HepG2 (cell line): Measurements from ENCODE around the gene SCP2D1. TPM values are rescaled to one million over a fixed set of nuclear protein-coding genes. Genes with fewer than 3 reads are reported as not detected.
A peak's percentile ranks its signal among the peaks of the same experiment; 100 is the strongest.

Experiments
- BRD4 ChIP-seq: sonication (generic); formaldehyde crosslinking; IDR thresholded peaks from 2 replicates; pipeline ENCODE4 v1.4.0; 2020; ENCODE audit warnings: missing genetic modification reagents
- CBX5 ChIP-seq: sonication (generic); formaldehyde crosslinking; IDR thresholded peaks from 2 replicates; pipeline ENCODE4 v1.4.0; 2020; ENCODE audit warnings: missing genetic modification reagents, borderline replicate concordance
- HNRNPL ChIP-seq: fragments of 200-400 bp; formaldehyde crosslinking; IDR thresholded peaks from 2 replicates; pipeline ENCODE4 v1.6.1; 2017; ENCODE audit warnings: mild to moderate bottlenecking, low read depth, low read length
- KDM2A ChIP-seq: sonication (generic); formaldehyde crosslinking; IDR thresholded peaks from 2 replicates; pipeline ENCODE4 v1.4.0; 2020; ENCODE audit warnings: low read depth, missing genetic modification reagents, borderline replicate concordance
- STAG1 ChIP-seq: sonication (generic); formaldehyde crosslinking; IDR thresholded peaks from 2 replicates; pipeline ENCODE4 v1.4.0; 2020; ENCODE audit warnings: missing genetic modification reagents
- ZBTB20 ChIP-seq: sonication (generic); formaldehyde crosslinking; IDR thresholded peaks from 2 replicates; pipeline ENCODE4 v1.8.1; 2023; ENCODE audit warnings: missing genetic modification reagents, low read depth, mild to moderate bottlenecking, borderline replicate concordance
- ZNF232 ChIP-seq: sonication (generic); formaldehyde crosslinking; IDR thresholded peaks from 2 replicates; pipeline ENCODE4 v1.4.0; 2020; ENCODE audit warnings: missing genetic modification reagents, borderline replicate concordance
- ZNF460 ChIP-seq: sonication (generic); formaldehyde crosslinking; IDR thresholded peaks from 2 replicates; pipeline ENCODE4 v1.5.1; 2020; ENCODE audit warnings: missing genetic modification reagents, mild to moderate bottlenecking, borderline replicate concordance
- ZNF724P ChIP-seq: sonication (generic); formaldehyde crosslinking; IDR thresholded peaks from 2 replicates; pipeline ENCODE4 v1.8.0; 2022; ENCODE audit warnings: missing genetic modification reagents, borderline replicate concordance
- polyA plus RNA-seq, 8 experiments: library from polyadenylated mRNA; depleted of rRNA in 3 of 8; stranded (reverse) in 7 of 8; unstranded in 1 of 8; fragments of >200 nt; fragmentation: Illumina TruSeq in 4 of 8; extraction: Trizol in 4 of 8; gene quantifications; 2 replicates each; pipeline versions ENCODE4 v1.2.1 to v1.2.3, GENCODE V29; 2011 to 2016; ENCODE audit warnings: low read depth in 4 of 8, missing spikeins in 1 of 8, mixed read lengths in 1 of 8; ENCODE audit not compliant: insufficient read depth in 1 of 8
- total RNA-seq, 5 experiments: library from RNA; depleted of rRNA; stranded (reverse); fragments of >200 nt; fragmentation: Illumina TruSeq; extraction: Trizol; gene quantifications; 2 replicates each; pipeline ENCODE4 v1.2.3, GENCODE V29; 2016; ENCODE audit warnings: low read depth in 1 of 5
- TF ChIP-seq, protein P1 (sequence below): sonication (generic); formaldehyde crosslinking; IDR thresholded peaks from 2 replicates; pipeline ENCODE4 v1.4.0; 2020; ENCODE audit warnings: missing genetic modification reagents
- TF ChIP-seq, protein P2 (sequence below): sonication (generic); formaldehyde crosslinking; IDR thresholded peaks from 2 replicates; pipeline ENCODE4 v1.4.0; 2020; ENCODE audit warnings: mild to moderate bottlenecking, missing genetic modification reagents
- TF ChIP-seq, protein P3 (sequence below): sonication (generic); formaldehyde crosslinking; IDR thresholded peaks from 2 replicates; pipeline ENCODE4 v1.4.0; 2020; ENCODE audit warnings: missing genetic modification reagents
- TF ChIP-seq, protein P4 (sequence below): sonication (generic); formaldehyde crosslinking; IDR thresholded peaks from 2 replicates; pipeline ENCODE4 v1.5.1; 2020; ENCODE audit warnings: missing genetic modification reagents, mild to moderate bottlenecking, borderline replicate concordance

Gene SCP2D1
- total and polyA plus RNA-seq, 2 of the 13 experiments (the other 11 are each of a cell fraction or from before 2014, with no cell fraction given) = not detected

DNA sequence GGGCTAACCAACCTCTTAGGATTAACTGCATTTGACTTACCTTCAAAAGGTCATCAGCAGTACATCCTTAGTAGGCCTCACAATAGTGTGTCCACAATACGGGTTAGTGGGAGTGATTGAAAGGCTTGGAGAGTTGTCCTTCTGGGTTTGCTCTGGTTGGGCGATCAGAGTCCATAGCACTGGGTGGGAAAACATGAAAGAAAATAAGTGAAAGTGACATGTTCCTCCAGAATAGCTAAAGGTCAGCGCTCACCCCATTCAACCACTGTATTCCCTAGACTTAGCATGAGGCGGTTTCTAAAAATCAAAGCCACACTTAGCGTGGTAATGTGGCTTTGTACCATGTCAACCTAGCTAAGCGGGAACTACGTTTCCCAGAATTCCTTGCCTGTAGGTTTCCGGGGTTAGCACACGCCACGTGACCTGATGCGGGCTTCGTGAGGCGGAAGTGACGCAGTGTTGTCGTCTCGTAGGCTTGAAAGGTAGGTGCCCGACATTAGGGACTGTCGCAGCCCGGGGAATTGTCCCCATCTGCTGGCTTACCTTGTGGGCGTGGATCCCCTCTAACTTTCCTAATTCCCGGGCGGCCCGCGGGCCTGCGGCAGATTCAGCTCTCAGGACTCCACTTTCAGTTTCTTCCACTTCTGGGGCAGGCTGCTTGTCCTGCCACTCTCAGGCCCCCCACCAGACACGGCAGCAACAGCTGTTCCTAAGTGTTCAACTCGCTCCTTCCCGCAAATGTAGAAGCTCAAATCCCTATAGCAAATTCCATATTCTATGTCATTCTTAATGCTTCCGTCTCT lies 19.8 kb upstream of the SCP2D1 start (continued):
- peak; percentile 99 for TF ChIP-seq CBX5
- TF ChIP-seq, protein P1, sequence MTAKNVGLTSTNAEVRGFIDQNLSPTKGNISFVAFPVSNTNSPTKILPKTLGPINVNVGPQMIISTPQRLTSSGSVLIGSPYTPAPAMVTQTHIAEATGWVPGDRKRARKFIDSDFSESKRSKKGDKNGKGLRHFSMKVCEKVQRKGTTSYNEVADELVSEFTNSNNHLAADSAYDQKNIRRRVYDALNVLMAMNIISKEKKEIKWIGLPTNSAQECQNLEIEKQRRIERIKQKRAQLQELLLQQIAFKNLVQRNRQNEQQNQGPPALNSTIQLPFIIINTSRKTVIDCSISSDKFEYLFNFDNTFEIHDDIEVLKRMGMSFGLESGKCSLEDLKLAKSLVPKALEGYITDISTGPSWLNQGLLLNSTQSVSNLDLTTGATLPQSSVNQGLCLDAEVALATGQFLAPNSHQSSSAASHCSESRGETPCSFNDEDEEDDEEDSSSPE (CRISPR knock-in tag) = peak; percentile 27
- TF ChIP-seq ZNF724P (CRISPR knock-in tag) = peak; percentile 80; the same call in 1 of the 2 replicates
- TF ChIP-seq, protein P2, sequence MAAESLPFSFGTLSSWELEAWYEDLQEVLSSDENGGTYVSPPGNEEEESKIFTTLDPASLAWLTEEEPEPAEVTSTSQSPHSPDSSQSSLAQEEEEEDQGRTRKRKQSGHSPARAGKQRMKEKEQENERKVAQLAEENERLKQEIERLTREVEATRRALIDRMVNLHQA (CRISPR knock-in tag) = no peak
- TF ChIP-seq KDM2A (CRISPR knock-in tag) = peak; percentile 91
- no peak for TF ChIP-seq ZNF460 (CRISPR knock-in tag)
- TF ChIP-seq, protein P3, sequence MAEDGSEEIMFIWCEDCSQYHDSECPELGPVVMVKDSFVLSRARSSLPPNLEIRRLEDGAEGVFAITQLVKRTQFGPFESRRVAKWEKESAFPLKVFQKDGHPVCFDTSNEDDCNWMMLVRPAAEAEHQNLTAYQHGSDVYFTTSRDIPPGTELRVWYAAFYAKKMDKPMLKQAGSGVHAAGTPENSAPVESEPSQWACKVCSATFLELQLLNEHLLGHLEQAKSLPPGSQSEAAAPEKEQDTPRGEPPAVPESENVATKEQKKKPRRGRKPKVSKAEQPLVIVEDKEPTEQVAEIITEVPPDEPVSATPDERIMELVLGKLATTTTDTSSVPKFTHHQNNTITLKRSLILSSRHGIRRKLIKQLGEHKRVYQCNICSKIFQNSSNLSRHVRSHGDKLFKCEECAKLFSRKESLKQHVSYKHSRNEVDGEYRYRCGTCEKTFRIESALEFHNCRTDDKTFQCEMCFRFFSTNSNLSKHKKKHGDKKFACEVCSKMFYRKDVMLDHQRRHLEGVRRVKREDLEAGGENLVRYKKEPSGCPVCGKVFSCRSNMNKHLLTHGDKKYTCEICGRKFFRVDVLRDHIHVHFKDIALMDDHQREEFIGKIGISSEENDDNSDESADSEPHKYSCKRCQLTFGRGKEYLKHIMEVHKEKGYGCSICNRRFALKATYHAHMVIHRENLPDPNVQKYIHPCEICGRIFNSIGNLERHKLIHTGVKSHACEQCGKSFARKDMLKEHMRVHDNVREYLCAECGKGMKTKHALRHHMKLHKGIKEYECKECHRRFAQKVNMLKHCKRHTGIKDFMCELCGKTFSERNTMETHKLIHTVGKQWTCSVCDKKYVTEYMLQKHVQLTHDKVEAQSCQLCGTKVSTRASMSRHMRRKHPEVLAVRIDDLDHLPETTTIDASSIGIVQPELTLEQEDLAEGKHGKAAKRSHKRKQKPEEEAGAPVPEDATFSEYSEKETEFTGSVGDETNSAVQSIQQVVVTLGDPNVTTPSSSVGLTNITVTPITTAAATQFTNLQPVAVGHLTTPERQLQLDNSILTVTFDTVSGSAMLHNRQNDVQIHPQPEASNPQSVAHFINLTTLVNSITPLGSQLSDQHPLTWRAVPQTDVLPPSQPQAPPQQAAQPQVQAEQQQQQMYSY (CRISPR knock-in tag) = 0 out of 2 replicates have a peak, but pooled peaks have one; percentile 39
- TF ChIP-seq HNRNPL = no peak
- peak; percentile 83; the same call in 1 of the 2 replicates for TF ChIP-seq ZBTB20
- peak; percentile 94; the same call in 1 of the 2 replicates for TF ChIP-seq ZNF232 (CRISPR knock-in tag)
- TF ChIP-seq, protein P4, sequence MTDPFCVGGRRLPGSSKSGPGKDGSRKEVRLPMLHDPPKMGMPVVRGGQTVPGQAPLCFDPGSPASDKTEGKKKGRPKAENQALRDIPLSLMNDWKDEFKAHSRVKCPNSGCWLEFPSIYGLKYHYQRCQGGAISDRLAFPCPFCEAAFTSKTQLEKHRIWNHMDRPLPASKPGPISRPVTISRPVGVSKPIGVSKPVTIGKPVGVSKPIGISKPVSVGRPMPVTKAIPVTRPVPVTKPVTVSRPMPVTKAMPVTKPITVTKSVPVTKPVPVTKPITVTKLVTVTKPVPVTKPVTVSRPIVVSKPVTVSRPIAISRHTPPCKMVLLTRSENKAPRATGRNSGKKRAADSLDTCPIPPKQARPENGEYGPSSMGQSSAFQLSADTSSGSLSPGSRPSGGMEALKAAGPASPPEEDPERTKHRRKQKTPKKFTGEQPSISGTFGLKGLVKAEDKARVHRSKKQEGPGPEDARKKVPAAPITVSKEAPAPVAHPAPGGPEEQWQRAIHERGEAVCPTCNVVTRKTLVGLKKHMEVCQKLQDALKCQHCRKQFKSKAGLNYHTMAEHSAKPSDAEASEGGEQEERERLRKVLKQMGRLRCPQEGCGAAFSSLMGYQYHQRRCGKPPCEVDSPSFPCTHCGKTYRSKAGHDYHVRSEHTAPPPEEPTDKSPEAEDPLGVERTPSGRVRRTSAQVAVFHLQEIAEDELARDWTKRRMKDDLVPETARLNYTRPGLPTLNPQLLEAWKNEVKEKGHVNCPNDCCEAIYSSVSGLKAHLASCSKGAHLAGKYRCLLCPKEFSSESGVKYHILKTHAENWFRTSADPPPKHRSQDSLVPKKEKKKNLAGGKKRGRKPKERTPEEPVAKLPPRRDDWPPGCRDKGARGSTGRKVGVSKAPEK (CRISPR knock-in tag) = no peak
- TF ChIP-seq BRD4 (CRISPR knock-in tag) = peak; percentile 97
- TF ChIP-seq STAG1 = peak; percentile 63
